GM12865 (cell line): ENCODE measurements around the gene MTUS2.

Experiments used
- DNase-seq: peaks from one replicate; pipeline ENCODE4 v3.0.0; 2010; ENCODE audit warnings: low read depth
- H3K4me3 ChIP-seq: 2 replicates; pipeline ENCODE4 v1.5.1; 2011; ENCODE audit warnings: mild to moderate bottlenecking, low read depth, low read length, control low read depth
- TF ChIP-seq, protein P1 (sequence below): IDR thresholded peaks from 2 replicates; pipeline ENCODE4 v1.5.1; 2011; ENCODE audit warnings: low read length, control low read depth, low read depth, inconsistent platforms; ENCODE audit not compliant: insufficient read depth; ENCODE audit errors: missing control alignments

MTUS2 gene

DNA sequence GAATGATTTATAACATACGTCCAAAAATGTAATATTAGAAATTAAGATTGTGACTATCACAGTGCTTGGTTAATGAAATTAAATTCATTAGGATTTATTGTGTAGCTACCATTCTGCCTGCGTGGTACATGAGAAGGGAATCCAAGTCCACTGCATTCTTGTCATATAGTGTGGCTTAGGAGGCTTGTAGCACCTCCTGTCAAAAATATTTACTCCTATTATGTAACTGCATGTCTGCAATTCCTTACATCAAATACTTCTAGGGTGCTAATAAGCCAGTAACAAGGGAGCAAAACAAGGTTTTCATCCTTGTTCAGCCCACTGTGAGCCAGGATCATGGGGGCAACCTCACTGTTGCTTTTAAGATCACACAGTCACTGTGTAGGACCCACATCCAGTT is 576.3 kb downstream of the MTUS2 start:
- H3K4me3 ChIP-seq = no peak overlapping the region
- no peak for DNase-seq
- TF ChIP-seq, protein P1, sequence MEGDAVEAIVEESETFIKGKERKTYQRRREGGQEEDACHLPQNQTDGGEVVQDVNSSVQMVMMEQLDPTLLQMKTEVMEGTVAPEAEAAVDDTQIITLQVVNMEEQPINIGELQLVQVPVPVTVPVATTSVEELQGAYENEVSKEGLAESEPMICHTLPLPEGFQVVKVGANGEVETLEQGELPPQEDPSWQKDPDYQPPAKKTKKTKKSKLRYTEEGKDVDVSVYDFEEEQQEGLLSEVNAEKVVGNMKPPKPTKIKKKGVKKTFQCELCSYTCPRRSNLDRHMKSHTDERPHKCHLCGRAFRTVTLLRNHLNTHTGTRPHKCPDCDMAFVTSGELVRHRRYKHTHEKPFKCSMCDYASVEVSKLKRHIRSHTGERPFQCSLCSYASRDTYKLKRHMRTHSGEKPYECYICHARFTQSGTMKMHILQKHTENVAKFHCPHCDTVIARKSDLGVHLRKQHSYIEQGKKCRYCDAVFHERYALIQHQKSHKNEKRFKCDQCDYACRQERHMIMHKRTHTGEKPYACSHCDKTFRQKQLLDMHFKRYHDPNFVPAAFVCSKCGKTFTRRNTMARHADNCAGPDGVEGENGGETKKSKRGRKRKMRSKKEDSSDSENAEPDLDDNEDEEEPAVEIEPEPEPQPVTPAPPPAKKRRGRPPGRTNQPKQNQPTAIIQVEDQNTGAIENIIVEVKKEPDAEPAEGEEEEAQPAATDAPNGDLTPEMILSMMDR = no peak

DNA sequence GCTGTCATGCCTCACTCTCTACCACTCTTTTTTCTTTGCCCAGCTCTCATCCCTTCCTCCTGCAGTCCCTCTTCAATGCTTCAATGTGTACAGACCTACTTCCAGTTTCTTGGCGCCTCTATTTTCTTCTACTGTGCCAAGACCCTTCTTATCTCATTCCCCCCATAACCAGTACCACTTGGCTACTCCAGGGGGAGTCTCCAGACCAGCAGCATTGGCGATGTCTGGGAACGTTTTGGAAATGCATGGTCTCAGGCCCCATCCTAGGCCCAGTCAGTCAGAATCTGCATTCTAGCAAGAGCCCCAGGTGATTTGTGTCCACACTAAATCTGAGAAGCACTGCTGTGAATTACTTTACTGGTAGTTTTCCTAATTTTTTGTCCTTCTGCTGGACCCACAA is 577.1 kb downstream of the MTUS2 start:
- DNase-seq = no peak
- TF ChIP-seq, protein P1 = no peak
- H3K4me3 ChIP-seq = no peak overlapping the region

- no peak for DNase-seq
- no peak overlapping the region for H3K4me3 ChIP-seq
- TF ChIP-seq, protein P1 = no peak
Observed at GRCh38 chr13:29402166-29402636, 582.1 kb downstream of the MTUS2 start.

DNA sequence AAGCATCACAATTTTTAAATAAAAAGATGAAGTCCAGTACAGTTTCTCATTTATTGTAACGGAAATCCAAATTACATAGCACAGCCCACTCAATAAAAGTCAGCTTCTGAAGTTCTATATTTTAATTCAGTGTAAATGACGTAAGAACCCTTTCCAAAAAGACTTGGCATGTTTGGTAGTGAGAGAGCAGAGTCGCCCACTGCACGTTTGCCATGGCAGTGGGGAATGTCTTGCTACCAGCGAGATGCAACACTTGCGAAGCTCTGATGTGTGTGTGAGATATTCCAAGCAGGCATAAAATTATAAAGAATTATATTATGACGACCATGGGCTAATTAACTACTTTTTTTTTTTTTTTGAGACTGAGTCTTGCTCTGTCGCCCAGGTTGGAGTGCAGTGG is 585.3 kb downstream of the MTUS2 start:
- TF ChIP-seq, protein P1 = no peak
- no peak overlapping the region for H3K4me3 ChIP-seq
- no peak for DNase-seq

GRCh38 chr13:29411481-29411880 is 591.3 kb downstream of the MTUS2 start:
- H3K4me3 ChIP-seq = no peak overlapping the region
- DNase-seq = no peak
- TF ChIP-seq, protein P1 = no peak

DNA sequence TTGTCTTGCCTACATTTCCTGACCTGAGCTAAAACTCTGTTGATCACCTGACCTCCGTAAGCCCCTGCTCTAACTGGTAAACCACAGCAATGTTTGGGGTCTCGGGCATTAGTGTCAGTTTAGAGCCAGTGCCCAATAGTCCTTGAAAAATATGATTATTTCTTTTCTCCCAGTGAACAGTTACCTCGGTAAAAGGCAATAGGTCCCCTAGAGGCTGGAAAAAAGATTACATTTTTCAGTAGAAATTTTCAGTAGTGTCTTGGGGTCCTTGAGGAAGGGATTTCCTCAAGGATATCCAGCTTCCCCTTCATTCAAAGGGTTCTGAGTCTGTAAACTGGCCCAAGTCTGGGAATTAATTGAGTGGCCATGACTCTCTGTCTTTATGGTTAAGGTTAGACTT is 597.9 kb downstream of the MTUS2 start:
- no peak for DNase-seq
- TF ChIP-seq, protein P1 = no peak
- H3K4me3 ChIP-seq = no peak overlapping the region

DNA sequence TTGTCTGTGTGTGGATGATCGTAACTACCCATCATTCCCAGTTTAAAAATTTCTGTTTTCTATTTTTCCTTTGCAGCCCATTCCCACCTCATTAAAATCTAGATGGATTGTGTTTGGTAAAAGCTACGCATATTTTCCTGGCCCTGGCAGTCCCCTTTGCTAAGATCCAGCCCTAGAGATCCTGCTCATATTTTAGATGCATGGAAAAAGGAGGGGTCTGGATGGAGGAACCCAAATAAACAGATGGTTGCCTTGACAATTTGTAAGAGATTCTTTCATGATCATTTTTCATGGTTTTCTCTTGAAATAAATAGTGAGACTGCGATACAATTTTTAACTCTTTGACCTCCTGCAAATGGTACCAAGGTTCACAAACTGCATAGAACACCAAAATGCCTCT is 601.0 kb downstream of the MTUS2 start:
- H3K4me3 ChIP-seq = no peak overlapping the region
- TF ChIP-seq, protein P1 = no peak
- no peak for DNase-seq
